Right renal cortex interstitium (tissue), 3 donors: Measurements from ENCODE around the gene SAMD14. TPM values are rescaled to one million over a fixed set of nuclear protein-coding genes. Genes with fewer than 3 reads are reported as not detected.

Experiments used
- DNase-seq, 3 donors: peaks; one replicate each; pipeline ENCODE4 v3.0.0-alpha.2; 2013; ENCODE audit warnings: low read depth in 3 of 3, low spot score in 2 of 3
- polyA plus RNA-seq, 3 donors: library from polyadenylated mRNA; unstranded; fragments of 120-200 nt; gene quantifications; one replicate each; pipeline ENCODE4 v1.2.1, GENCODE V29; 2013; ENCODE audit not compliant: insufficient read length in 3 of 3

Gene SAMD14
- polyA plus RNA-seq, 3 donors = 11.0 to 12.2 (median 12.1) TPM

GRCh38 chr17:50149417-50150353, 19.7 kb upstream of the SAMD14 start:
- DNase-seq = no peak

- no peak for DNase-seq
Observed at GRCh38 chr17:50149091-50149416, 19.1 kb upstream of the SAMD14 start.

- no peak for DNase-seq
Observed at GRCh38 chr17:50148226-50149090, 18.5 kb upstream of the SAMD14 start.

DNA sequence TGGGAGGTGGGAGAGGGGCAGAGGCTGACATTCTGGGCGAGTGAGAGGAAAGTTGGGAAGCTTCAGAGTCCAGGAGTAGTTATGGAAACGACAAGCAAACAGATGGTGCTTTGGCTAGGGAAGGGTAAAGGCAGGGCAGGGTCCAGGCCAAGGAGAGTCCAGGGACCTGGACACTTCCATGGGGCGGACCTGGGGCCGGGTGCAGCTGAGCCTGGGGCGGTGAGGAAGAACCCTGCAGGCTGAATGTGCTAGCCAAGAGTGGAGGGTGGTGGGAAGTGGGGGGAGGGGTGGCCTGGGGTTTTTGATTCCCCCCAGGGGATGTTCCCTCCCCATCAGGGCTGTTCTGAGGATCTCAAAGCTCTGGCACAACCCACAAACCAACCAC, 17.9 kb upstream of the SAMD14 start:
- no peak for DNase-seq

GRCh38 chr17:50146927-50147665, 17.1 kb upstream of the SAMD14 start:
- DNase-seq = no peak

- DNase-seq = no peak
Observed at GRCh38 chr17:50146230-50146926, 16.4 kb upstream of the SAMD14 start.

DNA sequence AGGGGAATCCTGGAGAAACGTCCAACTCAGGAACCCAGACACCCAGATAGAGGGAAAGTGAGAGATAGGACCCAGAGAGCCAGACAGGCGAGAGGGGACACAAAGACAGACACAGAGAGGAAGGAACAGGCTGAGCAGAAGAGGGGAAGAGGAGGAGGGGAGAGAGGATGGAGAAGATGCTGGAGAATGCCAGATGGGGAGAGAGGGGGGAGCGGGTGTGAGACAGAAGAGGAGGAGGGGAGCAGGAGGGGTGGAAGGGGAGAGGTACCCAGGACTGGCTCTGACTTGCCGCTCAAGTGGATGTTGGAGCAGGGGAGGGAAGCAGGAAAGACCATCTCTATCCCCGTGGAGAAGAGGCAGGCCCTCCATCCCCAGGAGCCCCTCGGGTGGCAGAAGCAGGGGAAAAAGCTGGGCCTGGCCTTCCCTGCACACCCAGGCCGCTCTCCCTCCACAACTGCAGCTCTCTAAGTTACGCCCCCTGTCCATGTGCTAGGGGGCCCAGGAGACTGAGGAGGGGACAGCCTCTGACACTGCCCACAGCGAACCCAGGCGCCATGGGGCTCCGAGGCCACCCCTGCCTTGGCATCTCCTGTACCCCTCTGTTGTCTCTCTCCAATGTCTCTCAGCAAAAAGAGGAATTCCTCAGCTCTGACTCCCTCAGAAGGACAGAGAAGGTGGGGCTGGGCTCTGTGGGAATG, 15.7 kb upstream of the SAMD14 start:
- no peak for DNase-seq

- DNase-seq = no peak
Observed at GRCh38 chr17:50144845-50145531, 15.0 kb upstream of the SAMD14 start.

DNA sequence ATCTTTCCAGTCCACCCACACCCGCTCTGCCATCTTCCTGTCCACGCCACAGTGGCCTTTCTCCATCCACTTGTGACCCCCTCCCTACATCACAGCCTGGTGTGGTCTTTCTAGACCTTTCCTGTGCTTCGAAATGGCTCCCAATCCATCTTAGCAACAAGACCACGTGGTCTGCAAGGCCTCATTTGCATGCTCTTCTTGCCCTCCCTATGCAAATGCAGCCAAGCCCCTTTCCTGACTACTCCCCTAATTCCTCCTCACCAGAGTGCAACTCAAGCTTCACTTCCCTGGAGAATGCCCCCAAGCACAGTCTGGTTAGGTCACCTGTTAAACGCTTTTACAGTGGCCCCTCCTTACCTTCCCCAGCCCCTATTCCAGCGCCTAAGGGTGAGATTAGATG, 14.4 kb upstream of the SAMD14 start:
- no peak for DNase-seq

DNA sequence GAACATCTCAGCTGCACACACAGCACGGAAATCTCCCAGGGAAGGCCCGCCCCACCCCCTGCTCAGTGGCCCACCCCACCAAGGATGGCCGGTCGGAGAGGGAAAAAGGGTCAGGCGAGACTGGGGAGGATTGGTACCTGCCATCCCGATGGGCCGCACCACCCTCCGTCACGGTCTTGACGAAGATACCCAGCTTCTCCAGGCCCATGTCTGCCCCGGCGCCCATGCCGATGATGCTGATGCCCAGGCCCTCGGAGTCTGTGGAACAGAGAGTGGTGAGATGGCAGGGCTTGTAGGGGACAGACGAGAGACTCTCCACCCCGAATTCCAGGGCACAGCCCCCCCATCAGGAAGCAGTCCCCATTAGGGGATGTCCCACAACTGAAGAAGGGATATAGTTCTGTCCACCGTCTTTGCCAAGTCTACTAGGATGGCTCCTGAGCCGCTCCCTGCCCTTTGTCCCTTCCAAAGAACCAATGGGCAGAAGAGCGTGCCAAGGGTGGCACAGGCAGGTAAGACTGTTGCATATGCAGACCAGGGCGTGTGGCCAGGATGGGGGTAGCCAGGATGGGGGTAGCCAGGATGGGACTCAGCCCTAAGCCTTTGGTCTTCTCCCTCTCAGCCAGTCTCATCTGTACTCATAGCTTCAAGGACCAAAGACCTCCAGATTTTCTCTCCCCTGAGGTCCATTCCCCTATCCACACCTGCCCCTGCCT, 13.7 kb upstream of the SAMD14 start:
- DNase-seq = no peak

- DNase-seq = no peak
Observed at GRCh38 chr17:50141745-50142110, 11.8 kb upstream of the SAMD14 start.

DNA sequence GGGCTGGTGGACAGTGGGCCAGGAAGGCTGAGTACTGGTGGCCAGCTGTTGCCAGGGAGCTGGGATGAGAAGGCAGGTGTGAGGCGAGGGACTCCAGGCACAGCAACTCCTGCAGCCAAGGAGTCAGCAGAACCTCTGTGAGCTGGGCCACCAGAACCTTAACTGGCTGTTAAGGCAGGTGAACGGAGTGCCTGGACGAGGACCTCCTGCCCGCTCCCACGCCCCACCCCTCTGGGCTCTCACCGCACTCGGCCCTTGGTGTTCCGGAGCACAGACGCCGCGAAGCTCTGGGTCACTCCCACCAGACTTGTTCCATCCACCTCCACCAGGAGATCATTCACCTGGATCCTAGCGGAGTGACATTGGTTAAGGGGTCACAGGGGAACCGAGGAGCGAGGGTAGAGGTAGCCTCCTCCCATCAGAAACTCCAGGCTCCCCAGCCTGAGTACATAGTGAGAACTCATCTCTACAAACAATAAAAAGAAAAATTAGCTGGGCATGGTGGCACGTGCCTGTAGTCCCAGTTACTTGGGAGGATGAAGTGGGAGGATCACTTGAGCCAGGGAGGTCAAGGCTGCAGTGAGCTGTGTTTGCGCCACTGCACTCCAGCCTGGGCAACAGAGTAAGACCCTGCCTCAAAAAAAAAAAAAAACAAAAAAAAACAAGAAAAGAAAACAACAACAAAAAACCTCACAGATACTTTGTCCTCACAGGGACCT, 11.2 kb upstream of the SAMD14 start:
- no peak for DNase-seq

DNA sequence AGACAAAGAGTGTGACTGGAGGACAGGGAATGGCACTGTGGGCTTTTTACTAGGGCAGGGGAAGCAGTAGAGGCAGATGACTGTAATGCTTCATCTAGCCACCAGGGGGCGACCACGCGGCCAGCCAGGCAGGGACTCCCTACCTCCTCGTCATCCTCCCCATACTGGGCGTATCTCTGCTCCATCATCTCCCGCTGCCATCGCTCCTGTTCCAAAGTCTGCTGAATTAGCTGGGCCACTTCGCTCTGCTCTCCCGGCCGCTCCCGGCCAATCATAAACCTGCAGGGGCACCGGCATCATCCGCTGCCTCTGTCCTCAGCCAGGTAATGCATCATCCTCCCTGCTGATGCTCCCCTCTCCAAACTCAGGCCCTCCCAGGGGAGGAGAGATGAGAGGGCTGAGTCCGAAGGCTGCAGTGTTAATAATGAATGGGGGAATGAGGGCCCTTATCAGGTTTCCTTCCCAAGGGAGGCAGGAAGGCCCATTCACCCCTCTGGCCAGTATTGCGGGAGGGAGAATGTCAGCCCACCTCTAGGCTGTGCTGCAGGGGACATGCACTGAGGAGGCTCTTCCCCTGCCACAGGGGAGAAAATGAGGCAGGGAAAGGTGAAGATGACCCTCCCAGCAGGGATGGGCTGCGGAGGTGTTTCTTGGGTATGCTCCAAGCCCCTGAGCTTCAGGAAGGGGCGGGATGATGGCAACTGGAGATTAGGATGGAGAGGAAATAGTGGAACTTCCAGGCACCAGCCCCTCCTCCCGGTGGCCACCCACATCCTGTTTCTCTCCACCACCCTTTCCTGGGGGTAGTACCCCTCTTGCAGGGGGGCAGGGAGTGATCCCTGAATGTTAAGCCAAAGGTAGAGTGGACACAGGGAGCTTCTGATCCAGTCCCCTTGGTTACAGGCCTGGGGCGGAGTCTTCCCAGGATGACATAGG, 10.3 kb upstream of the SAMD14 start:
- no peak for DNase-seq

- DNase-seq = no peak
Observed at GRCh38 chr17:50139185-50139783, 9.3 kb upstream of the SAMD14 start.

DNA sequence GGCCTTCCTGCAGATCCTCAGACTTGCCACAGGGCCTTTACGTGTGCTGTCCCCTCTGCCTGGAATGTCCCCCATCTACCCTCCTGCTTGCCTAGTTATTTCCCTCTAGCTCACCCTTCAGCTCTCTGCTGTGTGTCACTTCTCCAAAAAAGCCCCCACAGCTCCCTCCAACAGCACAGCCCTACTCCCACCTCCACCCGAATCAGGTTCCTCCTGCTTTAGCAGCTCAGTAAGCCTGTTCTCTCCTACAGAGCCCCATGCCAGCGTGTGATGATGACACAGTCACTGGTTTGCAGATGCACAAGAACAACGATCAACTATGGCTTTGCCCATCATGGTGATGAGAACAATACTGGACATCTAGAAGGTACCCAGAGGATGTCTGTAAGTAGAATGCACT, 7.1 kb upstream of the SAMD14 start:
- no peak for DNase-seq

DNA sequence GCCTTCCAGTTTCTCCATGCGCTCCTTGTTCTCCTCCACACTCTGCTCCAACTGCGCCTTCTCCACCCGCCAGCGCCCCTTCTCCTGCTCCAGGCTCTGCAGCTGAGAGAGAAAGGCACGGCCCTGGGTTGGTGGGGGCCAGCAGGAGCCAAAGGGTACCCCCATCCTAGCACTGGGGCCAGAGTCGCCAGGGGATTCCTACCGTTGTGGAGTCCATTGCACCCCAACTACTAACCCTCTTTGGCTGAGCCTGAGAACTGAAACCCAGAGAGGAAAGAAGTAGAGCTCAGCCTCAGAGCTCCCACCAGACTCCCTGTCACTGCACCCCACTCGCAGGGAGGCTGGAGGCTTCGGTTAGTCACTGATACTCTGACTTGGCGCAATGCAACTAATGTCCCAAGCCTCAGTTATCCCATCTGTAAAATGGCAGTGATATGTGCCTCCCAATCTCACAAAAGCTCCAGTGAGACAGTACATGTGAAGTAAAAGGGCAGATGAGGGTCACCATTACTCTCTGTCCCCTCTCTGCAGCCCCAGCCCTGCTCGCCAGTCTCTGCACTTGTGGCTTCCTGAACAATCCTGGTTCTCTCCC, 6.2 kb upstream of the SAMD14 start:
- DNase-seq = no peak
